Upper lobe of left lung (tissue), 6 donors: ENCODE measurements around the gene HSF2. TPM values are rescaled to one million over a fixed set of nuclear protein-coding genes. Genes with fewer than 3 reads are reported as not detected.
A peak's percentile ranks its signal among the peaks of the same experiment; 100 is the strongest.

ENCODE experiments used
- ATAC-seq, 2 donors: fragments of 200-7000 bp; cut with Tn5 transposase; one replicate each; pipeline ENCODE4 v1.9.1; 2022; ENCODE audit warnings: mild to moderate bottlenecking in 2 of 2, moderate library complexity in 2 of 2; ENCODE audit not compliant: low FRiP score in 2 of 2
- DNase-seq, 2 donors: peaks; one replicate each; pipeline ENCODE4 v3.0.0-alpha.2; 2019 to 2020
- H3K27ac ChIP-seq, 4 donors: fragments of 200-600 bp; sonication (generic); one replicate each; pipeline ENCODE4 v1.5.1; 2016 to 2019
- H3K27me3 ChIP-seq, 4 donors: fragments of 200-600 bp; sonication (generic); one replicate each; pipeline ENCODE4 v1.5.1; 2017 to 2019
- H3K36me3 ChIP-seq, 4 donors: fragments of 200-600 bp; sonication (generic); one replicate each; pipeline ENCODE4 v1.5.1; 2016 to 2019
- H3K4me1 ChIP-seq, 4 donors: fragments of 200-600 bp; sonication (generic); one replicate each; pipeline ENCODE4 v1.5.1; 2018 to 2019
- H3K4me3 ChIP-seq, 4 donors: fragments of 200-600 bp; sonication (generic); one replicate each; pipeline ENCODE4 v1.5.1; 2017 to 2019; ENCODE audit warnings: mild to moderate bottlenecking in 2 of 4, moderate library complexity in 1 of 4
- H3K9me3 ChIP-seq, 4 donors: fragments of 200-600 bp; sonication (generic); one replicate each; pipeline ENCODE4 v1.5.1; 2018 to 2019
- EP300 ChIP-seq, 4 donors: sonication (generic); formaldehyde crosslinking; IDR thresholded peaks; one replicate each; pipeline ENCODE4 v1.5.1; 2017; ENCODE audit warnings: antibody characterized with exemption in 4 of 4, control low read depth in 2 of 4
- POLR2A ChIP-seq, 4 donors: fragments of 450-650 bp; IDR thresholded peaks; one replicate each; pipeline ENCODE4 v1.5.1; 2016 to 2017; ENCODE audit warnings: antibody characterized with exemption in 4 of 4, mild to moderate bottlenecking in 2 of 4
- POLR2AphosphoS5 ChIP-seq, 2 donors: sonication (generic); formaldehyde crosslinking; IDR thresholded peaks; one replicate each; pipeline ENCODE4 v1.5.1; 2017; ENCODE audit warnings: antibody characterized with exemption in 2 of 2
- WGBS, 2 donors: methylation state at CpG; one replicate each; pipeline ENCODE4 v1.1.5; 2017 to 2018; 5-methylcytosine and 5-hydroxymethylcytosine counted together
- total RNA-seq, 6 donors: library from RNA; depleted of rRNA in 4 of 6; stranded (reverse); fragments of >200 nt in 4 of 6; gene quantifications; one replicate each; pipeline versions ENCODE4 v1.1.0 to v1.2.1, GENCODE V29; 2016 to 2021
- TF ChIP-seq, protein P1 (sequence below), 6 experiments: fragments of 450-650 bp in 4 of 6; fragments of 200-600 bp in 2 of 6; sonication (generic) in 2 of 6; IDR thresholded peaks; one replicate each; pipeline ENCODE4 v1.5.1; 2016 to 2019; ENCODE audit warnings: antibody characterized with exemption in 6 of 6
- donor health status: DM: no; HTN: no; CAD: no; lungs with moderate emphysema.
- donor health status: DM: no; HTN: yes; CAD: no; lungs with severe emphysema.

HSF2 gene, protein sequence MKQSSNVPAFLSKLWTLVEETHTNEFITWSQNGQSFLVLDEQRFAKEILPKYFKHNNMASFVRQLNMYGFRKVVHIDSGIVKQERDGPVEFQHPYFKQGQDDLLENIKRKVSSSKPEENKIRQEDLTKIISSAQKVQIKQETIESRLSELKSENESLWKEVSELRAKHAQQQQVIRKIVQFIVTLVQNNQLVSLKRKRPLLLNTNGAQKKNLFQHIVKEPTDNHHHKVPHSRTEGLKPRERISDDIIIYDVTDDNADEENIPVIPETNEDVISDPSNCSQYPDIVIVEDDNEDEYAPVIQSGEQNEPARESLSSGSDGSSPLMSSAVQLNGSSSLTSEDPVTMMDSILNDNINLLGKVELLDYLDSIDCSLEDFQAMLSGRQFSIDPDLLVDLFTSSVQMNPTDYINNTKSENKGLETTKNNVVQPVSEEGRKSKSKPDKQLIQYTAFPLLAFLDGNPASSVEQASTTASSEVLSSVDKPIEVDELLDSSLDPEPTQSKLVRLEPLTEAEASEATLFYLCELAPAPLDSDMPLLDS
- 10 to 100 TPM in 4 of 6 donors, 1 to 10 TPM in 2; 8.4 to 40.6 (median 14.2) TPM for total RNA-seq

DNA sequence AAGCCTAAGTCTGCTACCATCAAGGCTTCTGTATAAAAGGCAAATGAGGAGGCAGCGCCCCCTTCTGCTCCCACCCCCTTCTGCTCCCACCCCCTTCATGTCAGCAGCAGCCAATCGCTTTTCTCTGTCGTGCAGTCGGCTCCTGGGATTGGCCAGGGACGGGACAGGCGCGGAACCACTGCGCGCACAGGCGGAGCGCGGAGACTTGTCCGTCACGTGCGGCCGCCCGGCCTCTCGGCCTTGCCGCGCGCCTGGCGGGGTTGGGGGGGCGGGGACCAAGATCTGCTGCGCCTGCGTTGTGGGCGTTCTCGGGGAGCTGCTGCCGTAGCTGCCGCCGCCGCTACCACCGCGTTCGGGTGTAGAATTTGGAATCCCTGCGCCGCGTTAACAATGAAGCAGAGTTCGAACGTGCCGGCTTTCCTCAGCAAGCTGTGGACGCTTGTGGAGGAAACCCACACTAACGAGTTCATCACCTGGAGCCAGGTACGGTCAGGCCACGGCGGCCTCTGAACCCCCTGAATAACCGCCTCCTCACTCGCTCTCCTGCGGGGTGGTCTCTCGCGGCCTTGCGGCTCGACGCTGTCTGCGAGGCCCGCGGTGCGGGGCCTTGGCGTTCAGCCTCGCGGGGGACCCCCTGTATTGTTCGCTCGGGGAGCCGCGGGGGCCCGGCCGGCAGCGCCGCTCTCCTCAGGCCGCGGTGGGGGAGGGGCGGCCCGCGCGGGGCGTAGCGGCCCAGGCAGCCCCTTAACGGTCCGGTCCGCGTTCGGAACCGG is at the start of gene HSF2:
Gene HSF2 (plus strand): TSS at position 305 of the 773 bp plus-strand sequence. CDS start 86 bp downstream, at position 391.
- WGBS, 2 donors = 0 to 1% methylated on average over 11 to 33 of the region's 82 CpGs
- TF ChIP-seq POLR2A (IDR thresholded peaks at IDR 0.05) (peak in 3 of 4 donors; percentile 19 to 68 (median 55)), EP300 (IDR thresholded peaks at IDR 0.05) (no peak), POLR2AphosphoS5 (IDR thresholded peaks at IDR 0.05) (peak; percentile 17 to 21)
- TF ChIP-seq, protein P1, sequence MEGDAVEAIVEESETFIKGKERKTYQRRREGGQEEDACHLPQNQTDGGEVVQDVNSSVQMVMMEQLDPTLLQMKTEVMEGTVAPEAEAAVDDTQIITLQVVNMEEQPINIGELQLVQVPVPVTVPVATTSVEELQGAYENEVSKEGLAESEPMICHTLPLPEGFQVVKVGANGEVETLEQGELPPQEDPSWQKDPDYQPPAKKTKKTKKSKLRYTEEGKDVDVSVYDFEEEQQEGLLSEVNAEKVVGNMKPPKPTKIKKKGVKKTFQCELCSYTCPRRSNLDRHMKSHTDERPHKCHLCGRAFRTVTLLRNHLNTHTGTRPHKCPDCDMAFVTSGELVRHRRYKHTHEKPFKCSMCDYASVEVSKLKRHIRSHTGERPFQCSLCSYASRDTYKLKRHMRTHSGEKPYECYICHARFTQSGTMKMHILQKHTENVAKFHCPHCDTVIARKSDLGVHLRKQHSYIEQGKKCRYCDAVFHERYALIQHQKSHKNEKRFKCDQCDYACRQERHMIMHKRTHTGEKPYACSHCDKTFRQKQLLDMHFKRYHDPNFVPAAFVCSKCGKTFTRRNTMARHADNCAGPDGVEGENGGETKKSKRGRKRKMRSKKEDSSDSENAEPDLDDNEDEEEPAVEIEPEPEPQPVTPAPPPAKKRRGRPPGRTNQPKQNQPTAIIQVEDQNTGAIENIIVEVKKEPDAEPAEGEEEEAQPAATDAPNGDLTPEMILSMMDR (IDR thresholded peaks at IDR 0.05) = peak in 3 of 6 experiments; percentile 13 to 30 (median 18)
- Histone ChIP-seq H3K27me3 (no peaks in the 10 kb centered on the region), H3K36me3 (no peaks in the 10 kb centered on the region), H3K4me3 (peak within 1 kb of the TSS; percentile 66 to 100 (median 94)), H3K9me3 (no peaks in the 10 kb centered on the region), H3K27ac (peak within 1 kb of the TSS; percentile 75 to 90 (median 87)), H3K4me1 (peaks cover 5 to 20% (median 16%) of the 10 kb centered on the region in 4 donors)
- ATAC-seq (peak; percentile 99 to 100), DNase-seq (peak; percentile 97)

DNA sequence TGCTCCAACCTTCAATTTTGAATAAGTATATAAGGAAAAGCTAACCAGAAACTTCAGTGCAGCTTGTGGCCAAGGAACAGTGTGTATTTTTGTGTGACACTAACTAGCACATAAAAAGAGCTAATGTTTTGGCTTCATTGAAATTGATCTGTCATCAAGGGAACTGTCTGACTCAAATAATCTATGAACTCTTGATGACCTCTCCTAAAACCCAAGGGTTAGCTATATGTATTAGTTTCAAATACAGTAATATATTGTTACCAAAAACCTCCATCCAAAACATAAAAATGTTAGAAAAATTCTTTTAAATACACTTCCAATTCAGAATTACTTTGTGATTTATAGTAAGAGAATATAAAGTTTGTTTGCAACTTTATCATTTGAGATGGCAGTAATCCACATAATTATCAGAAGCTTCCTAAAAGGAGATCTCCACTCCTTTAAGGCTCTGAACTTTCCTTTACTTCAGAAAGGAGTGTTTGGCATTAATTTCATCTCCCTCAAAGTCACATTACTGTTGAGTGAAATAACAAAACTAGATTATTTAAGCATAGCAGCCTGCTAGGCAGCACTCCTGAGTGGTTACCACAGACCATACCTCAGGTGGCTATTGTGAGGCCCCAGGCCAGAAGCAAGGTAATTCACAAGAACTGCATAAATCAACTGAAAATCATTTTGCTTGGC is 46.3 kb upstream of the HSF2 start:
- TF ChIP-seq POLR2AphosphoS5 (IDR thresholded peaks at IDR 0.05) (no peak), POLR2A (IDR thresholded peaks at IDR 0.05) (no peak), EP300 (IDR thresholded peaks at IDR 0.05) (no peak)
- TF ChIP-seq, protein P1 (IDR thresholded peaks at IDR 0.05) = no peak
- DNase-seq (no peak), ATAC-seq (no peak)
- Histone ChIP-seq H3K4me3 (no peak overlapping the region), H3K36me3 (no peaks in the 10 kb centered on the region), H3K27me3 (no peaks in the 10 kb centered on the region), H3K4me1 (no peaks in the 10 kb centered on the region), H3K9me3 (no peaks in the 10 kb centered on the region), H3K27ac (no peak overlapping the region)

GRCh38 chr6:122360809-122361208 is 38.6 kb upstream of the HSF2 start:
- no peak overlapping the region for H3K4me3 ChIP-seq

DNA sequence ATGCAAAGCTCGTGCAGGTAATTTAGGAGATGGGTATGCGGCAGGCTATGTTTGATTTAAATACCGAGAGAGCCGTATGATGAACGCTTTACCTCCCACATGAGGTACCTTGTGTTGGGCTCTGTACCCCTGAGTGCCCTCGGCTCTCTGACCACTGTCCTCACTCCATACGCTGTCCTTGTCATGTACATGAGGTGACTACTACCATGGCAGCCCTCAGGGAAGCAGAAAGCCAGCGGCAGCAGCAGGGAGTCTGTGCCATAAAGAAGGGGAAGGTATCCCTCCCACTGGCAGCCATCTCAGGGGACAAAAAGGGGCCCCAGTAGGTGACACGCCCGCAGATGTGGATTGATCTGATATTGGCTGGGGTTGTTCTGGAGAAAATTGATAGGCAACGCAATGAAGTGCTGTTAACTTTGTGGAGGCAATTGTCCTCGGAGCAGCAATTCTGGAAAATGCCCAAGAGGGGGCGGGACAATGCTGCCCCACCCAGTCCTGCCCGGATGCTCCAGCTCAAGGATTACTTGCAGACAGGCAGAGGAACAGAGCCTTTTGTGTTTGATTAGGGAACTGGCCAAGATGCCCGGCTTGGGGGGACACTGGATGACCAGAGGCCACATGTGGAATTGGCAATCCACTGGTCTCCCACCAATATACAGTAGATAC is 38.0 kb upstream of the HSF2 start:
- TF ChIP-seq POLR2A (IDR thresholded peaks at IDR 0.05) (no peak), POLR2AphosphoS5 (IDR thresholded peaks at IDR 0.05) (no peak), EP300 (IDR thresholded peaks at IDR 0.05) (no peak)
- TF ChIP-seq, protein P1 (IDR thresholded peaks at IDR 0.05) = no peak
- no peaks in the 10 kb centered on the region for H3K36me3 ChIP-seq
- H3K4me3 ChIP-seq = no peak overlapping the region
- DNase-seq (no peak), ATAC-seq (no peak)
- no peaks in the 10 kb centered on the region for H3K4me1 ChIP-seq
- WGBS, 2 donors = 85 to 86% methylated on average over 15 of the region's 15 CpGs
- H3K27me3 ChIP-seq = no peaks in the 10 kb centered on the region
- H3K9me3 ChIP-seq = no peaks in the 10 kb centered on the region
- no peak overlapping the region for H3K27ac ChIP-seq

More at GRCh38 chr6:122360809-122361208, 38.6 kb upstream of the HSF2 start:
- TF ChIP-seq EP300 (IDR thresholded peaks at IDR 0.05) = no peak
- H3K27ac ChIP-seq = no peak overlapping the region
- H3K9me3 ChIP-seq = no peaks in the 10 kb centered on the region
- no peaks in the 10 kb centered on the region for H3K4me1 ChIP-seq
- no peaks in the 10 kb centered on the region for H3K27me3 ChIP-seq
- DNase-seq (peak in 1 of 2 donors; percentile 6), ATAC-seq (no peak)
- no peaks in the 10 kb centered on the region for H3K36me3 ChIP-seq
- 80 to 83% methylated on average over 11 of the region's 11 CpGs for WGBS, 2 donors
